ENCODE data around the gene GUK1. TPM values are rescaled to one million over a fixed set of nuclear protein-coding genes. Genes with fewer than 3 reads are reported as not detected.
A peak's percentile ranks its signal among the peaks of the same experiment; 100 is the strongest.

GUK1 gene
- polyA plus RNA-seq (ENCODE audit: insufficient read length) = 153 TPM

GRCh38 chr1:228139931-228140723, at the start of gene GUK1:
GUK1 (plus strand) TSS chr1:228140279; CDS start chr1:228140303, 24 bp downstream.
- DNase-seq = peak; percentile 97

- no peak for DNase-seq
These were observed 49.4 kb upstream of the GUK1 start for GRCh38 chr1:228090613-228091081.

GRCh38 chr1:228091084-228091483, 49.0 kb upstream of the GUK1 start:
- DNase-seq = no peak

- DNase-seq = no peak
These were observed 47.6 kb upstream of the GUK1 start for GRCh38 chr1:228092342-228093049.

GRCh38 chr1:228093050-228093906, 46.8 kb upstream of the GUK1 start:
- no peak for DNase-seq

- no peak for DNase-seq
These were observed 45.6 kb upstream of the GUK1 start for GRCh38 chr1:228094432-228095016.

- DNase-seq = no peak
These were observed 44.9 kb upstream of the GUK1 start for GRCh38 chr1:228095161-228095560.

GRCh38 chr1:228095938-228096337, 44.1 kb upstream of the GUK1 start:
- no peak for DNase-seq

- no peak for DNase-seq
These were observed 43.4 kb upstream of the GUK1 start for GRCh38 chr1:228096416-228097332.

GRCh38 chr1:228097333-228098081, 42.6 kb upstream of the GUK1 start:
- no peak for DNase-seq

- no peak for DNase-seq
These were observed 41.7 kb upstream of the GUK1 start for GRCh38 chr1:228098323-228098931.

GRCh38 chr1:228099331-228099732, 40.7 kb upstream of the GUK1 start:
- DNase-seq = no peak

- DNase-seq = no peak
These were observed 39.1 kb upstream of the GUK1 start for GRCh38 chr1:228100822-228101613.

GRCh38 chr1:228101614-228101993, 38.5 kb upstream of the GUK1 start:
- no peak for DNase-seq

GRCh38 chr1:228101994-228102790, 37.9 kb upstream of the GUK1 start:
- DNase-seq = no peak

- peak; percentile 97 for DNase-seq
These were observed 37.1 kb upstream of the GUK1 start, which contains the start of gene C1orf35 for GRCh38 chr1:228102791-228103620. C1orf35 (minus strand) TSS chr1:228103325; CDS start chr1:228103227, 98 bp downstream.

All from hindlimb muscle (tissue), 1 donor.